Activated CD8-positive, alpha-beta T cell treated with anti-CD3 and anti-CD28 coated beads for 36 hours (primary cell): Measurements from ENCODE around the gene MYOD1. TPM values are rescaled to one million over a fixed set of nuclear protein-coding genes. Genes with fewer than 3 reads are reported as not detected.

Source experiments
- ATAC-seq: fragments of 200-7000 bp; cut with Tn5 transposase; one replicate; pipeline ENCODE4 v1.10.0; 2021; ENCODE audit warnings: mild to moderate bottlenecking, moderate library complexity
- CTCF ChIA-PET: fragments of 350-600 bp; sonication (Branson Sonifier 250); formaldehyde crosslinking; loops from one replicate; lab custom pipeline; 2021; ENCODE audit warnings: antibody characterized with exemption; lab: Charles Lee
- POLR2A ChIA-PET: fragments of 350-600 bp; sonication (Branson Sonifier 250); formaldehyde crosslinking; loops from one replicate; lab custom pipeline; 2021; ENCODE audit warnings: antibody characterized with exemption; lab: Charles Lee
- DNase-seq: peaks from one replicate; pipeline ENCODE4 v3.0.0-alpha.2; 2020
- H3K27ac Mint-ChIP-seq: one replicate; pipeline ENCODE4 v1.8.0; 2021; ENCODE audit warnings: mild to moderate bottlenecking, mixed read lengths
- H3K27me3 Mint-ChIP-seq: one replicate; pipeline ENCODE4 v1.8.0; 2021; ENCODE audit warnings: mixed read lengths
- H3K36me3 Mint-ChIP-seq: one replicate; pipeline ENCODE4 v1.8.0; 2021; ENCODE audit warnings: low read depth, mixed read lengths
- H3K4me1 Mint-ChIP-seq: one replicate; pipeline ENCODE4 v1.8.0; 2021; ENCODE audit warnings: low read depth, mixed read lengths
- H3K4me3 Mint-ChIP-seq: one replicate; pipeline ENCODE4 v1.8.0; 2021; ENCODE audit warnings: mild to moderate bottlenecking, moderate library complexity, mixed read lengths
- H3K9me3 Mint-ChIP-seq: one replicate; pipeline ENCODE4 v1.8.0; 2021; ENCODE audit warnings: mixed read lengths
- intact Hi-C: fragments of 100-400 bp; cut with micrococcal nuclease; formaldehyde crosslinking; loops from one replicate; pipeline ENCODE4 v1.10.0; 2022
- total RNA-seq, 2 experiments: library from RNA; stranded (reverse); gene quantifications; one replicate each; pipeline ENCODE4 v1.2.3, GENCODE V29; 2021
- TF ChIP-seq, protein P1 (sequence below): fragments of 200-600 bp; IDR thresholded peaks from one replicate; pipeline ENCODE4 v1.8.0; 2022; ENCODE audit warnings: antibody characterized with exemption, mild to moderate bottlenecking

The MYOD1 gene
- total RNA-seq, 2 experiments from 2014 or later: not detected

DNA sequence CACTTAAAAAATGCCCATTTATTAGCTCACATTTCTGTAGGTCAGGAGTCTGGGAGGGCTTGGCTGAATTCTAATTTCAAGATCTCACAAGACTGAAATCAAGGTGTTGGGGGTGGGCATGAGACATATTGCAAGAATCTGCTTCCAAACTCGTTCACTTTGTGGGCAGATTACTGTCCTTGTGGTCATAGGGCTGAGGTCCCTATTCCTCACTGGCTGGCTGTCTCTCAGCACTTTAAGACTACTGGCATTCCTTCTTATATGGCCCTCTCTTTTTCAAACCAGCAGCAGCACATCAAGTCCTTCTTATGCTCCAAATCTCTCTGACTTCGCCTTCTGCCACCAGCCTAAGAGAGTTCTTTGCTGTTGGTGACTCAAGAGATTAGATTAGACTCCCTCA, 27.8 kb upstream of the MYOD1 start:
- TF ChIP-seq, protein P1, sequence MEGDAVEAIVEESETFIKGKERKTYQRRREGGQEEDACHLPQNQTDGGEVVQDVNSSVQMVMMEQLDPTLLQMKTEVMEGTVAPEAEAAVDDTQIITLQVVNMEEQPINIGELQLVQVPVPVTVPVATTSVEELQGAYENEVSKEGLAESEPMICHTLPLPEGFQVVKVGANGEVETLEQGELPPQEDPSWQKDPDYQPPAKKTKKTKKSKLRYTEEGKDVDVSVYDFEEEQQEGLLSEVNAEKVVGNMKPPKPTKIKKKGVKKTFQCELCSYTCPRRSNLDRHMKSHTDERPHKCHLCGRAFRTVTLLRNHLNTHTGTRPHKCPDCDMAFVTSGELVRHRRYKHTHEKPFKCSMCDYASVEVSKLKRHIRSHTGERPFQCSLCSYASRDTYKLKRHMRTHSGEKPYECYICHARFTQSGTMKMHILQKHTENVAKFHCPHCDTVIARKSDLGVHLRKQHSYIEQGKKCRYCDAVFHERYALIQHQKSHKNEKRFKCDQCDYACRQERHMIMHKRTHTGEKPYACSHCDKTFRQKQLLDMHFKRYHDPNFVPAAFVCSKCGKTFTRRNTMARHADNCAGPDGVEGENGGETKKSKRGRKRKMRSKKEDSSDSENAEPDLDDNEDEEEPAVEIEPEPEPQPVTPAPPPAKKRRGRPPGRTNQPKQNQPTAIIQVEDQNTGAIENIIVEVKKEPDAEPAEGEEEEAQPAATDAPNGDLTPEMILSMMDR: no peak
- ATAC-seq (no peak), DNase-seq (no peak)
- ChIA-PET CTCF (no interaction called here), POLR2A (no interaction called here)
- Mint-ChIP-seq H3K4me3 (no peak overlapping the region), H3K27me3 (peaks cover 36% of the 10 kb centered on the region), H3K36me3 (no peaks in the 10 kb centered on the region), H3K27ac (no peak overlapping the region), H3K9me3 (no peaks in the 10 kb centered on the region), H3K4me1 (no peaks in the 10 kb centered on the region)
- intact Hi-C loops: no loop called here

DNA sequence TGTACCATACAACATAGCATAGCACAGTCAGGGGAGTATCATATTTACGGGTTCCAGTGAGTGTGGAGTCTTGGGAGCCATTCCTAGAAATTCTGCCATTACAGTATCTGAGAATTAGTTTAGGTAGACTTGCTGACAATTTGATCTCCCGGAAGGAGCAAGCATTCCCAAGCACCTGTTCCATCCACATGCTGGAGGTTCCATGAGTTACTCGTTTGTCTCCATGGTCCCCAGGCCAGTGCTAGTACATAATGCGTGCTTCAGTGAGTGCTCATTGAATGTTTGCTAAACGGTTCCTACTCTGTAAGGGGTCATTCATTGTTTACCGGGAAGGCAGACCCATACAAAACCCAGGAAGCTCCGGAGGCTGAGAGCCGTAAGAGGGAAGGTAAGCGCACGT, 27.4 kb upstream of the MYOD1 start:
- no peaks in the 10 kb centered on the region for H3K9me3 Mint-ChIP-seq
- H3K36me3 Mint-ChIP-seq: no peaks in the 10 kb centered on the region
- no peak overlapping the region for H3K27ac Mint-ChIP-seq
- ChIA-PET POLR2A (no interaction called here), CTCF (no interaction called here)
- TF ChIP-seq, protein P1: no peak
- ATAC-seq: no peak
- H3K27me3 Mint-ChIP-seq: peaks cover 37% of the 10 kb centered on the region
- H3K4me3 Mint-ChIP-seq: no peak overlapping the region
- no peak for DNase-seq
- no peaks in the 10 kb centered on the region for H3K4me1 Mint-ChIP-seq
- intact Hi-C loops: no loop called here

DNA sequence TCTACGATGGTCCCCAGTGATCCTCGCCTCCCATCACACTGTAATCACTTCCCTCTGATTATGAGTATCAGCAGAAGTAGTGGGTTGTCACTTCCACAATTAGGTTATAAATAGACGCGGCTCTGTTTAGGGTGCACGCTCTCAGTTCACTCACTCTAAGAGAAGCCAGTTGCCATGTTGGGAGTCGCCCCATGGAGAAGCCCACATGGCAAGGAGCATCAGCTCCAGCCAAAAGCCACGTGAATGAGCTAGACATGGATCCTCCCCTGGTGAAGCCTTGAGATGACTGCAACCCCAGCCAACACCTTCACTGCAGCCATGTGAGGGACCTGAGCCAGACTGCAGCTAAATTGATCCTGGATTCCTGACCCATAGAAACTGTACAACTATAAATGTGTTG, 26.4 kb upstream of the MYOD1 start:
- ATAC-seq (no peak), DNase-seq (no peak)
- no peaks in the 10 kb centered on the region for H3K4me1 Mint-ChIP-seq
- intact Hi-C loops: no loop called here
- H3K36me3 Mint-ChIP-seq: no peaks in the 10 kb centered on the region
- POLR2A ChIA-PET: no interaction called here
- no peak overlapping the region for H3K4me3 Mint-ChIP-seq
- CTCF ChIA-PET: no interaction called here
- no peaks in the 10 kb centered on the region for H3K9me3 Mint-ChIP-seq
- TF ChIP-seq, protein P1: no peak
- H3K27ac Mint-ChIP-seq: no peak overlapping the region
- H3K27me3 Mint-ChIP-seq: peaks cover 39% of the 10 kb centered on the region

DNA sequence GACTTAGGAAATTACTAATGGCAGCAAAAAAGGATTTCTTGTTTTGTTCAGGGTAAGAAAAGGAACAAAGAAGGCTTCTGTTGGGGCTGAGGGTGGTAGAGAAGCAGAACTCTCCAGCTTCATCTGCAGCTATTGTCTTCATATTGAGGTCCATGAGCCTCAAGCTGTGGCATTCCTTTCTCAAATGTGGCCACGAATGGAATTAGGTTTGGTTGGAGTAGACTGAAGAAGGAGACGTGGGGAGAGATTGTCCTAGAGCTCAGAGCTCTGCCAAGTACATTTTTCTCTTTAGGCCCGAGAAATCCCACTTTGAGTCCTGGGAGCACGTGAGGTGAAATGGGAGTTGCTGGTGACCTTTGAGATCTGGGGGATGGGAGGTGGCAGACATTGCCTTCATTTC, 25.8 kb upstream of the MYOD1 start:
- no peak for DNase-seq
- H3K4me1 Mint-ChIP-seq: no peaks in the 10 kb centered on the region
- no peak for ATAC-seq
- intact Hi-C loops: no loop called here
- CTCF ChIA-PET: no interaction called here
- POLR2A ChIA-PET: no interaction called here
- H3K9me3 Mint-ChIP-seq: no peaks in the 10 kb centered on the region
- no peak overlapping the region for H3K4me3 Mint-ChIP-seq
- H3K27me3 Mint-ChIP-seq: peaks cover 42% of the 10 kb centered on the region
- no peaks in the 10 kb centered on the region for H3K36me3 Mint-ChIP-seq
- H3K27ac Mint-ChIP-seq: no peak overlapping the region
- TF ChIP-seq, protein P1: no peak

DNA sequence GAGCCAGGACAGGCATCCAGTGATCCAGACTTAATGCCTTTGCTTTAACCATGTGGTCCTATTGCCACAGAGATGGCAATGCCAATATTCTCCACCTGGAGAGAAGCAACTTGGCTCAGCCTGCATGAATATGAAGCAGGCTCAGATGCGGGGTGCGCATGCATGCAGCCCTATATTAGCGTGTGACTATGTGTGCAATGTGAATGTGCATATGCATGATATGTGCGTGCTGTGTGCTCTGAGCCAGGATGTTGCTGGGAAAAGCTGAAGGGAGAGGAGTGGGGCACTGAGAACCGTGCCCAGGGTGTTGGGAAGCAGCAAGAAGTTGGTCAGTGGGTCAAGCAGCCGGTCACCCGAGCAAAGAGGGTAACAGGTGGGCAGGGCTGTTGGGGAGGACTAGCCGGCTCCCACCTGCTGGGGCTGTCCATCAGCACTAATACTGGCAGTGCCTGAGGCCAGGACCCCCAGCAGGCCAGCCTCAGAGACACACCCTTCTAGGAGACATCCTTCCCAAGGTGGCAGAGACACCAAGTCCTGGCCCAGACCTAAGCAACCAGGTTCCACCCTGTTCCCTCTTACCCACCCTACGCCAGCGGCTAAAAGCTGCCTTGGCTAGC, 24.8 kb upstream of the MYOD1 start:
- H3K9me3 Mint-ChIP-seq: no peaks in the 10 kb centered on the region
- no peak overlapping the region for H3K4me3 Mint-ChIP-seq
- H3K27me3 Mint-ChIP-seq: peaks cover 42% of the 10 kb centered on the region
- H3K36me3 Mint-ChIP-seq: no peaks in the 10 kb centered on the region
- no peak overlapping the region for H3K27ac Mint-ChIP-seq
- no peak for DNase-seq
- ChIA-PET POLR2A (no interaction called here), CTCF (no interaction called here)
- TF ChIP-seq, protein P1: no peak
- no peaks in the 10 kb centered on the region for H3K4me1 Mint-ChIP-seq
- no peak for ATAC-seq
- intact Hi-C loops: no loop called here
